Measurements from ENCODE around the gene ULK4.

- TF ChIP-seq TCF7L2 (IDR thresholded peaks at IDR 0.05; ENCODE audit: low read depth, low read length) (no peak), CTCF (IDR thresholded peaks at IDR 0.05) (no peak)
These were observed 454.4 kb downstream of the ULK4 start for GRCh38 chr3:41507336-41508062.
